Activated T-helper 2 cell treated with anti-CD3 and anti-CD28 coated beads, Interferon-gamma antibody, Interleukin-2, Interleukin-4, amounts not matched to agents 10 μg/mL and 5 μg/mL and 100 μg/mL, durations not matched to agents 14 hours and 24 hours and 36 hours (primary cell): ENCODE results near the gene TBP. TPM values are rescaled to one million over a fixed set of nuclear protein-coding genes. Genes with fewer than 3 reads are reported as not detected.
"Not testable (repeated sequence)": the region's sequence is repeated elsewhere in the genome, so short reads cannot be mapped to it uniquely, and the experiment has no call there.

Experiments
- DNase-seq: peaks from one replicate; pipeline ENCODE4 v3.0.0; 2021; ENCODE audit warnings: low spot score
- H3K27ac Mint-ChIP-seq: one replicate; pipeline ENCODE4 v1.8.0; 2021; ENCODE audit warnings: mixed read lengths
- H3K27me3 Mint-ChIP-seq: one replicate; pipeline ENCODE4 v1.8.0; 2021; ENCODE audit warnings: low read depth, mixed read lengths
- H3K36me3 Mint-ChIP-seq: one replicate; pipeline ENCODE4 v1.8.0; 2021; ENCODE audit warnings: low read depth, mixed read lengths
- H3K4me1 Mint-ChIP-seq: one replicate; pipeline ENCODE4 v1.8.0; 2021; ENCODE audit warnings: low read depth, mixed read lengths
- H3K4me3 Mint-ChIP-seq: one replicate; pipeline ENCODE4 v1.8.0; 2021; ENCODE audit warnings: low read depth, mild to moderate bottlenecking, moderate library complexity, mixed read lengths
- H3K9me3 Mint-ChIP-seq: one replicate; pipeline ENCODE4 v1.8.0; 2021; ENCODE audit warnings: mixed read lengths
- intact Hi-C: fragments of 100-400 bp; cut with micrococcal nuclease; formaldehyde crosslinking; loops from one replicate; pipeline ENCODE4 v1.15.1; 2023
- total RNA-seq: library from RNA; stranded (reverse); gene quantifications from 2 replicates; pipeline ENCODE4 v1.2.3, GENCODE V29; 2022

Gene TBP
- total RNA-seq: 26.4 and 27.8 TPM in 2 replicates

- H3K36me3 Mint-ChIP-seq: peaks cover 41% of the 10 kb centered on the region
- no peak within 1 kb of the TSS for H3K4me3 Mint-ChIP-seq
- H3K9me3 Mint-ChIP-seq: no peaks in the 10 kb centered on the region
- intact Hi-C loops: loop anchor here (1.0 to 2.0 kb wide), 5 partner anchors 30 to 852 kb away; partner anchors contain the start of genes C6orf120, DYNLT2, ERMARD and FAM120B
- no peaks in the 10 kb centered on the region for H3K27me3 Mint-ChIP-seq
- peak; percentile 96 for DNase-seq
- no peak within 1 kb of the TSS for H3K27ac Mint-ChIP-seq
- peaks cover 34% of the 10 kb centered on the region for H3K4me1 Mint-ChIP-seq
These were observed at the start of gene TBP for GRCh38 chr6:170554013-170554795. TBP (plus strand) TSS chr6:170554369; CDS start chr6:170557030, 2,661 bp downstream.

- H3K9me3 Mint-ChIP-seq: peaks cover 28% of the 10 kb centered on the region
- H3K27ac Mint-ChIP-seq: no peak overlapping the region
- peaks cover 10% of the 10 kb centered on the region for H3K27me3 Mint-ChIP-seq
- no peak overlapping the region for H3K4me3 Mint-ChIP-seq
- no peaks in the 10 kb centered on the region for H3K36me3 Mint-ChIP-seq
- DNase-seq: no peak
- intact Hi-C loops: no loop called here
- H3K4me1 Mint-ChIP-seq: no peaks in the 10 kb centered on the region
These were observed 49.7 kb upstream of the TBP start for GRCh38 chr6:170504479-170504878.

DNA sequence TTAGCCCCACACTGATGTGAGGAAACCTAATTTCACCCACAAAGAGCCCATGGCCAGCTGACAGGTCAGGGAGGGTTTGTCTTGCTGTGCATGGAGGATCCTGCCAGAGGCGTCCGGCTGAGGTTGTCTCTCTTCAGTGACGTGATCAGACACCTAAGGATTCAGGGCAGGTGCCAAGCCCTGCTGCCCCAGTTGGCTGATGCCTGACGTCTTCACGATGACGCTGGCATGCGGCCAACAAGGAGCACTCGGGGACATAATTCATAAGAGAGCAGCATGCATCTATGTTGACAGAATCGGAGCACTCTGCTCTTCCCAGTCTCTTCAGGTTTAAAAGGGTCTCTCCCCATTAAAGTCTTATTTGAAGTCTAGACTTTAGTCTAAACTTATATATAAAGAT is 48.9 kb upstream of the TBP start:
- no peak for DNase-seq
- intact Hi-C loops: no loop called here
- Mint-ChIP-seq H3K27ac (no peak overlapping the region), H3K9me3 (peaks cover 28% of the 10 kb centered on the region), H3K27me3 (peaks cover 14% of the 10 kb centered on the region), H3K4me3 (no peak overlapping the region), H3K4me1 (no peaks in the 10 kb centered on the region), H3K36me3 (no peaks in the 10 kb centered on the region)

- Mint-ChIP-seq H3K27me3 (peaks cover 10% of the 10 kb centered on the region), H3K27ac (no peak overlapping the region), H3K4me1 (no peaks in the 10 kb centered on the region), H3K4me3 (no peak overlapping the region), H3K36me3 (no peaks in the 10 kb centered on the region), H3K9me3 (peaks cover 16% of the 10 kb centered on the region)
- no peak for DNase-seq
- intact Hi-C loops: no loop called here
These were observed 47.7 kb upstream of the TBP start for GRCh38 chr6:170506446-170506845.

DNA sequence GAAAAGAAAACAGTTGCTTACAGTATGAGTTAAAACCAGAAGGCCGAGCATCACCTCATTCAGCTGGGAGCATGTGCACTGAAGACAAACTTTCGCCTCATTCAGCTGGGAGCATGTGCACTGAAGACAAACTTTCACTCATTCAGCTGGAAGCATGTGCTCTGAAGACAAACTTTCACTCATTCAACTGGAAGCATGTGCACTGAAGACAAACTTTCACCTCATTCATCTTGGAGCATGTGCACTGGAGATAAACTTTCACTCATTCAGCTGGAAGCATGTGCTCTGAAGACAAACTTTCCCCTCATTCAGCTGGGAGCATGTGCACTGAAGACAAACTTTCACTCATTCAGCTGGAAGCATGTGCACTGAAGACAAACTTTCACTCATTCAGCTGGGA is 46.4 kb upstream of the TBP start:
- H3K4me3 Mint-ChIP-seq, H3K27me3 Mint-ChIP-seq, H3K36me3 Mint-ChIP-seq: not testable (repeated sequence)

DNA sequence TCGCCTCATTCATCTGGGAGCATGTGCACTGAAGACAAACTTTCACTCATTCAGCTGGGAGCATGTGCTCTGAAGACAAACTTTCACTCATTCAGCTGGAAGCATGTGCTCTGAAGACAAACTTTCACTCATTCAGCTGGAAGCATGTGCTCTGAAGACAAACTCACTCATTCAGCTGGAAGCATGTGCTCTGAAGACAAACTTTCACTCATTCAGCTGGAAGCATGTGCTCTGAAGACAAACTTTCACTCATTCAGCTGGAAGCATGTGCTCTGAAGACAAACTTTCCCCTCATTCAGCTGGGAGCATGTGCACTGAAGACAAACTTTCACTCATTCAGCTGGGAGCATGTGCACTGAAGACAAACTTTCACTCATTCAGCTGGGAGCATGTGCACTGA is 45.9 kb upstream of the TBP start:
- H3K4me3 Mint-ChIP-seq, DNase-seq, intact Hi-C loops, H3K9me3 Mint-ChIP-seq, H3K4me1 Mint-ChIP-seq, H3K36me3 Mint-ChIP-seq, H3K27ac Mint-ChIP-seq: not testable (repeated sequence)
- H3K27me3 Mint-ChIP-seq: peaks cover 14% of the 10 kb centered on the region

More for the DNA sequence above, 46.4 kb upstream of the TBP start:
- intact Hi-C loops, DNase-seq, H3K4me1 Mint-ChIP-seq, H3K27ac Mint-ChIP-seq, H3K9me3 Mint-ChIP-seq: not testable (repeated sequence)

DNA sequence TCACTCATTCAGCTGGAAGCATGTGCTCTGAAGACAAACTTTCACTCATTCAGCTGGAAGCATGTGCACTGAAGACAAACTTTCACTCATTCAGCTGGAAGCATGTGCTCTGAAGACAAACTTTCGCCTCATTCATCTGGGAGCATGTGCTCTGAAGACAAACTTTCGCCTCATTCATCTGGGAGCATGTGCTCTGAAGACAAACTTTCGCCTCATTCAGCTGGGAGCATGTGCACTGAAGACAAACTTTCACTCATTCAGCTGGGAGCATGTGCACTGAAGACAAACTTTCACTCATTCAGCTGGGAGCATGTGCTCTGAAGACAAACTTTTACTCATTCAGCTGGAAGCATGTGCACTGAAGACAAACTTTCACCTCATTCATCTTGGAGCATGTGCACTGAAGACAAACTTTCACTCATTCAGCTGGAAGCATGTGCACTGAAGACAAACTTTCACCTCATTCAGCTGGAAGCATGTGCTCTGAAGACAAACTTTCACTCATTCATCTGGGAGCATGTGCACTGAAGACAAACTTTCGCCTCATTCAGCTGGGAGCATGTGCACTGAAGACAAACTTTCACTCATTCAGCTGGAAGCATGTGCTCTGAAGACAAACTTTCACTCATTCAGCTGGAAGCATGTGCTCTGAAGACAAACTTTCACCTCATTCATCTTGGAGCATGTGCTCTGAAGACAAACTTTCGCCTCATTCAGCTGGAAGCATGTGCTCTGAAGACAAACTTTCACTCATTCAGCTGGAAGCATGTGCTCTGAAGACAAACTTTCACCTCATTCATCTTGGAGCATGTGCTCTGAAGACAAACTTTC is 45.1 kb upstream of the TBP start:
- H3K27ac Mint-ChIP-seq, H3K4me1 Mint-ChIP-seq, DNase-seq, intact Hi-C loops, H3K9me3 Mint-ChIP-seq, H3K36me3 Mint-ChIP-seq, H3K4me3 Mint-ChIP-seq: not testable (repeated sequence)
- peaks cover 20% of the 10 kb centered on the region for H3K27me3 Mint-ChIP-seq

GRCh38 chr6:170509723-170510018 is 44.5 kb upstream of the TBP start:
- Mint-ChIP-seq H3K9me3 (no peaks in the 10 kb centered on the region), H3K36me3 (no peaks in the 10 kb centered on the region), H3K4me1 (no peaks in the 10 kb centered on the region), H3K27me3 (peaks cover 21% of the 10 kb centered on the region), H3K4me3 (no peak overlapping the region), H3K27ac (no peak overlapping the region)
- no peak for DNase-seq
- intact Hi-C loops: no loop called here

- Mint-ChIP-seq H3K27ac (no peak overlapping the region), H3K9me3 (no peaks in the 10 kb centered on the region), H3K27me3 (peaks cover 28% of the 10 kb centered on the region), H3K4me1 (no peaks in the 10 kb centered on the region), H3K4me3 (no peak overlapping the region), H3K36me3 (no peaks in the 10 kb centered on the region)
- intact Hi-C loops: no loop called here
- no peak for DNase-seq
These were observed 43.5 kb upstream of the TBP start for GRCh38 chr6:170510631-170511030.

DNA sequence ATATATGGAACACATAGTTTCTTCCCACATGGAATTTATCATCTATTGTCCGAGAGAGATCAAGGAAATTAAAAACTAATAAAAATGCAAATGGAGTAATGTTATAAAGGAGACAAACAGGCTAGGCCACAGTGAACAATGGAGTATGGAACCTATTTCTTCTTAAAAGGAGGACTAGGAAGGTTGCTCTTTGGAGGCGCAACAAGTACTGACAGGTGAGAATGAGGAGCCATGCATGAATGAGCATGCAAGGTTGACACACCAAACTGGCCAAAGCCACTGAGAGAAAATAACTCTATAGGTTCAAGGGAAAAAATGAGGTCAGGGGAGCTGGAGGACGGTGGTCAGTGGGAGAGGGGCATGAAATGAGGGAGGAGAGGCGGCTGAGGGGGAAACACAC is 41.9 kb upstream of the TBP start:
- Mint-ChIP-seq H3K9me3 (no peaks in the 10 kb centered on the region), H3K36me3 (no peaks in the 10 kb centered on the region), H3K27me3 (peaks cover 31% of the 10 kb centered on the region), H3K4me1 (no peaks in the 10 kb centered on the region), H3K4me3 (no peak overlapping the region), H3K27ac (no peak overlapping the region)
- no peak for DNase-seq
- intact Hi-C loops: no loop called here

DNA sequence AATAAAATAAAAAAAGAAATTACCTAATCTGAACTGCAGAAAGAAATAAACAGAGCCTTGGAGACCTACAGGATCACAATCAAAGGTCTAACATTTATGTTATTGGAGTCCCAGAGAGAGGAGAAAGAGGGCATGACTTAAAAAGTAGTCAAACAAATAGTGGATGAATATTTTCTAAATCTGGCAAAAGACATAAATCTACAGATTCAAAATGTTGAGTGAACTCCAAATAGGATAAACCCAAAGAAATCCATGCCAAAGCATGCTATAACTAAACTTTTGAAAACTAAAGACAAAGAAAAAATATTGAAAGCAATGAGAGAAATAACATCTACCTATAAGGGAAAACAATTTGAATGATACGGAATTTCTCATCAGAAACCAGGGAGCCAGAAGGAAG is 39.3 kb upstream of the TBP start:
- Mint-ChIP-seq H3K27ac (no peak overlapping the region), H3K27me3 (peaks cover 46% of the 10 kb centered on the region), H3K9me3 (no peaks in the 10 kb centered on the region), H3K36me3 (no peaks in the 10 kb centered on the region), H3K4me3 (no peak overlapping the region), H3K4me1 (no peaks in the 10 kb centered on the region)
- intact Hi-C loops: loop anchor here (5.0 kb wide), 2 partner anchors 208 to 523 kb away; partner anchors contain the start of gene FAM120B
- no peak for DNase-seq

- H3K36me3 Mint-ChIP-seq: no peaks in the 10 kb centered on the region
- no peaks in the 10 kb centered on the region for H3K9me3 Mint-ChIP-seq
- peaks cover 61% of the 10 kb centered on the region for H3K27me3 Mint-ChIP-seq
- DNase-seq: peak; percentile 17
- H3K27ac Mint-ChIP-seq: no peak overlapping the region
- peaks cover 5% of the 10 kb centered on the region for H3K4me1 Mint-ChIP-seq
- no peak overlapping the region for H3K4me3 Mint-ChIP-seq
- intact Hi-C loops: loop anchor here (1.0 to 5.0 kb wide), 5 partner anchors 210 to 727 kb away; partner anchors contain the start of gene FAM120B
These were observed 37.2 kb upstream of the TBP start for GRCh38 chr6:170516783-170517616.
